Eye (tissue), 1 donor: ENCODE results near the gene KRT16.
"Not testable (repeated sequence)": the region's sequence is repeated elsewhere in the genome, so short reads cannot be mapped to it uniquely, and the experiment has no call there.

ENCODE experiments used
- DNase-seq: peaks from one replicate; pipeline ENCODE4 v3.0.0-alpha.2; 2015

KRT16 gene

DNA sequence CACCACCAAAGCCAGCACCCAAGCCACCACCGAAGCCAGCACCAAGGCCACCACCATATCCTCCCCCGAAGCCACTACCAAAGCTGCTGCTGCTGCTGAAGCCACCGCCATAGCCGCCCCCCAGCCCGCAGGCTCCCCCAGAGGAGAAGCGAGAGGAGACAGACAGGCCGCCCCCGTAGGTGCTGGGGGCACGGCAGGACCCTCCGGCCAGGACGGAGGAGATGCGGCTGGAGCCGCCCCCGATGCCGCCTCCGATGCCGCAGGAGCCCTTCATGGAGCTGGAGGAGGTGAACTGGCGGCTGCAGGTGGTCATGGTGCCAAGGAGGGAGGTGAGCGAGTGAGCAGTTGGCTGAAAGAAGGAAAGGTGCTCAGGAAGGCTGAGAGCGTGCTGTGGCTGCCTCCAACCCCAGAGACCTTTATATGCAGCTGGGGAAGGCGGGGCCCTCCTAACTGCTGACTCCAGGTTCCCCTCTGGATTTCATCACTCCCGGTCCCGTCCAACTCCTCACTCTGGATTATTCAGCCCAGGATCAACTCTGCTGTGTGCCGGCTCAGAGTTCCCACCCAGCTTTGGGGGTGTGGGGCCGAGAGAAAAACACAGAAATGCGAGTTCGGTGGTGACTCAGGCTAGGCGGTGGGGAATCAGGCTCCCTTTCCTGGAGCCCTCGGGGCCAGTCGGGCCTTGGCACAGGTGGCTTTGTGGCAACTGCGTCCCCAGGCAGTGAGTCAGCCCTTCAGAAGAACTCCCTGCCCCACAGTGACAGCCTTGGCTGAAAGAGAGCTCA, at the start of gene KRT16:
Gene KRT16, minus strand, starts transcription at position 392 of the 785 bp plus-strand sequence. Its CDS starts 79 bp downstream, at position 313.
- DNase-seq: not testable (repeated sequence)

DNA sequence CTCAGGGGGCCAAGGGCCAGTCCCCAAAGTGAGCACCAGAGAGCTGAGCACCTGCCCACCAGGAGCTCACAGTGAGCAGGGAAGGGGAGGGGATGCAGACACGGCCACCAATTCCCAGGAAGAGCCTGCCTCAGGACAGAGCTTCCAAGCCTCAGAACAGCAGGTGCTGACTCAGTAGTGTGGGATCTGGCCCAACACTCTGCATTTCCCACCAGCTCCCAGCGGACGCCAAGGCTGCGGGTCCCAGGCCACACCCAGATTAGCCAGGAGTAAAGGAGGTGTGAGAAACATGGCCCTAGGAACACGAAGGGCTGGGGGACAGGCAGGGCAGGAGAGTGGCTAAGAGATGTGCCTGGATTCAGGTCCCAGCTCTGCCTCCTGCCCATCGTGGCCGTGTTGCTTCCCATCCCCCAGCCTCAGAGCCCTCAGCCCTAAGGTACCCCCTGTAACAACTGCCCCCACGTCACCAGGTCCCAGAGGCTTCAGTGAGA, 47.7 kb upstream of the KRT16 start:
- no peak for DNase-seq

DNA sequence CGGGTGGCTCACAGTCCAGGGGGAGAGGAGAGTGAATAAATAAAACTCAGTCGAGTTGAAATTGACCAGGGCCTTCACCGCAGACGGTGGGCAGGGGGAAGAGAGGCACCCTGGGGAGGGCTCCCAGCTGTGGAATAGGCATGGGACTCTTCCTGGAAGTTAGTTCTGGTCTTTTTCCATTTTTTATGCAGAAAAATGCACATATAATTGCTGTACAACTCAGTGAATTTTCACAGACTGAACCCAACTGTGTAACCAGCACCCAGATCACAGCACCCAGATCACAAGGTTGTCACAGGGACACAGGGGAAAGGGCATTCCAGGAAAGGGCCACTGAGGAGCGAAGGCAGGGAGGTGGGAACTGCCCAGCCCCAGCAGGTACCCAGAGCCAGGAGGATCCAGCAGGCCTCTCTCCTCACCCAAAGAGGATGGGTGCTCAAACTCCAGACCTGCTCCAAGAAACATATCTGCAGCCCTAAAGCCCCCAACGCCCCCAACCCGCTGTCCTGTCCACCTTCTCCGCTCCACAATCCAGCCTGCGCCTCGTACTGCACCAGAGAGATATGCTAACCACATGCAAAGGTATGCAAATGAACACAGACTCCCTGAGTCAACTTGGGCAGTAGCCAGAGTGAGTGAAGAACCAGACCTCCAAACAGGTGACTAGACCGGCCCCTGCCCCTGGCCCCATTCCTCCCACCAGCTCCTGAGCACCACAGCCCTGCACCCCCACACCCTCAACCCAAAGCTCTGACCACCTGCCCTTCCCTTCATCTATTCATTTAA, 47.1 kb upstream of the KRT16 start:
- DNase-seq: no peak

DNA sequence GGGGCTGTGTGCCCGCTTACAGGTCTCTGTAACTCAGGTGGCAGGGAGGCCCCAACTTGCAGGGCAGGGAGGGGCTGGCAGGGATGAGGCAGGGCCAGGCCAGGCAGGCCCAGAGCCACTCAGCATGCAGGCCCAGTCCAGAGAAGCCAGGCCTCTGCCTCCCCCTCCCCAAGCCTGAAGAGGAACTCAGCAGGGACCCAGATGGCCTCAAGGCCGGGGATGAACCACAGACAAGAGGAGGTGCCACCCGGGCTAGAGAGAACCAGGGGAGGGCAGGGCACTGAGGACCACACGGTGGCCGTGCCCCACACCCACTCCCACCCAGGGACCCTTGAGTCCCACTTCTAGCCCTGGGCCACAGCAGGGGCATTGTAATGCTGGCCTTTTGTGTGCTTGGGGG, 46.3 kb upstream of the KRT16 start:
- DNase-seq: no peak

DNA sequence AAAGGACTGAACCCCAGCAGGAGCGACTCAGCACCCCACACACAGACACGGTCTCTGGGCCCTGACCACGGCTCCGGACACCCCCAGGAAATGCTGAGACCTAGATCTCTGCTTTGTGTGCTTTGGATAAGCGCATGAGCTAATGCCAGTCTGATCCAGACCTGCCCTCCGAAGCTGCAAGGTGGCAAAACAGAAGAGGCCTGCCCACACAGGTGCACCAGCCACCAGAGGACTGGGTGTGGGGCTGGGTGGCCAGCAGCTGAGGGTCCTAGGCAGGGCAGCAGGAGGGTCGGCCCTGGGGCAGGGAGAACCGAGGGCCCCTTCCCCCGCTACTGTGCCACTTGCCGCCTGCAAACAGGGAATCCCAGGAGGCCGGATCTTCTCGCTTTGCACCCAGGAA, 45.4 kb upstream of the KRT16 start:
- no peak for DNase-seq

DNA sequence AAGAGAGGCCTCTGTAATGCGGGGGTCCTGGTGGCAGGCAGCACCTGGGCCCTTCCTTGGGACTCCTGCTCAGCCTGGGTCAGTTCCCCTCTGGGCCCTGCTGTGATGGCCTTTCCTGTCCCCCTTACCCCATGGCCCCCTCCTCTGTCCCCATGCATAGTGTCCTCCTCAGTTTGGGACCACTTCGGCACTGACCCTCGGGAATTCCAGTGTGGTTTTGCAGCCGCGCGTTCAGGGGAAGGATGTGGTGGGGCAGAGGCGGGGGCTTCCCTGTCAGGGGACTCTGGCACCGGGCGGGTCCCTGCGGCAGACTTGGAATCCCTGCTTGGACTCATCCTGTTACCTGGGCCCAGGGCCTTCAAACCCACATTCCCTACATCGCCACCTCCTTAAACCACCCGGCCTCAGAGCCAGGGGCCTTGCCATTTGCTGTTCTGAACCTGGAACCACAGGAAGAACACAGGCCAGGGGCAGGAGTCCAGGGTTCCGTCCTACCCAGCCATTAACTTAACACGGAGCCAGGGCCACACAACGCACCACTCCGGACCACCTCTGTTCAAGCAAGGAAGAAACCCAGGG, 44.7 kb upstream of the KRT16 start:
- DNase-seq: no peak

DNA sequence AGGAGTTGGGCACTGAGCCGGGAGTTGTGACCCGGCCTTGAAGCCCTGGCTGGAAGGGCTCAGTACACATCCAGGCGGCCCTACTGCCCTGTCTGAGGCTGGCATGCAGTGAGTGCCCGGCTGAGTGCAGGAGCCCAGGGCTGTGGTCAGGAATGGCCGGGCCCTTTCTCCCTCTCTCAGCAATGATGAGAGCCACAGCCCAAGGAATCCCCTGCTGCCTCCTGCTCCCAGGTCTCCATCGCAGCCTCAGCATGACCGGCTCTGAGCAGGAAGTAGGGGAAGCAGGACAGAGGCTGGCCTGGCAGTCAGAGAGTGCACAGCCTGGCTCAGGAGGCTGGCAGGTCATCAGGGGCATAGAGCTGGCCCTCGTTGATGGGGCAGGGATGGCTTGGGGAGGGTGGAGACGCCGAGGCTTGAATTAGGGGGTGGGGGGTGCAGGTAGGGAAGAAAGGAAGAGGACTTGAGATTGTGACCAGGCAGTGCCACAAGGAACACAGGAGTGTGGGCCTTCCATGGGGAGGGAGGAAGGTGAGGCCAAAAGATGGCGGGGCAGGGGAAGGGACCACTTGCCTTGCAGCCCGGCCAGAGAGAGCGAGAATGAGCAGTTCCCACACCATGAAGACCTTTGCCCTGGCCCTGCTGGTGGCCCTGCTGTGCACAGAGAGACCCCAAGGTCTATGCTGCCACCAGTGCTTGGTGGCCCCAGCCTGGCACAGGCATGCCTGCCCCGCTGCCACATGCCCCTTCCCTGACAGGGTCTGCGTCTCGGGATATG, 43.9 kb upstream of the KRT16 start:
- DNase-seq: no peak

DNA sequence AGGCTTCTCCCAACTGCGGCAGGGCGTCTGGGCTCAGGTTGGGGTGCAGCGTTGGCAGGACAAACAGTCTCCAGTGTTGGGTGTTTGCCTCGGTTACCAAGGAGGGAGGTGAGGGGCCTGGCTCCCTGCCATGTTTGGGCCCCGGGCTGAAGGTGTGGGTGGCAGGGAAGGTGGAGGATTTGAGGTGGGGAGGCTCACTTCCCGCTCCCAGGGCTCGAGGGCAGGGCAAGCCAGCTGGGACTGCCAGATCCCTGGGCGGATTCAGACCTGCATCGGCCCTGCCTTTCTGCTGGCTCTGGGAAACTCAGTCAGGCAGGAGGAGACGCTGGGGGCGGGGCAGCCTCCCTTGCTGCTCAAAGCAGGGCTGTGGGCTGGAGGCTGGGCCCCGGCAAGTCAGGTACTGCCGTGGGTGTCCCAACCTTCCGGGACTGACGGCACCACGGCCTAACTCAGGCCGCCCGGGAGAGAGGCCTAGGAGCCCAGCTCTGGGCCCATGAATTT, 43.1 kb upstream of the KRT16 start:
- DNase-seq: peak; percentile 80

DNA sequence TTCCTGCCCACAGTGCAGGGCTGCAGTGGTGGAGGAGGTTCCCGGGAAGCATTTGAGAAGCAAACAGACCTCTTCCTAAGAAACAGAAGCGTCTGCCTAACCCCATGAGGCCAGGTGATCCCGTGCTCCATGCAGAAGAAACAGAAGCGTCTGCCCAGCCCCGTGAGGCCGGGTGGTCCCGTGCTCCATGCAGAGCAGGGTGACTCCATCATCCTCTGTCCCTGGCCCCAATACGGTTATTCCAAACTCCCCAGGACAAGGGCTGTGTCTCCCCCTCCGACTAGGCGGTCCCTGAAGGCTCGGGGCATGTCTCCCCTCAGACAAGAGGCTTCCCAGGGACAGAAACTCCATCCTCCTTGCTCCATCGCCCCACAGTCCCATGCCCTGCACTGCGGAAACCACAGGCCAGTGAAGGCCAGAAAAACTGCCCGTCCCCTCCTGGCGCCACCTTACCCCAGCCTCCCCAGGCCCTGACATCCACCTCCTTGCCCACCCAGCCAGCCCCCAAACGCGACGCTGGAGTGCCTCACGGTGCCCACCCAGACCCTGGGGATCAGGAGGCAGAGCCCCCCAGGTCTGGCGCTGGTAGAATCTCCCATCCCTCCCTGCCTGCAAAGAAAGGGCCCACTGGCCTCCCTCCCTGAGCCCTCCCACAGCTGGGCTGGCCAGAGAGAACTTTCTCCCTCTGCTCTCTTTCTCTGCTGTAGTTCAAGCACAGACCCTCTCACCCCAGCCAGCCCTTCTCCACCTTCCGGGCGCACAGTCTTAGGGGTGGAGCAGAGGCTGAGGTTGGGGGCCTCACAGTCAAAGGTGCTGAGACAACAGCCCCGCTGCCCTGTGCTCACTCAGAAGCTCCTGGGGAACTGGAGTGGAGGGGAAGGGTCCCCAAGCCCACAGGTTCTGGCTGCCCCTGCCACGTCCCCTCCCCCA, 42.4 kb upstream of the KRT16 start:
- DNase-seq: no peak

DNA sequence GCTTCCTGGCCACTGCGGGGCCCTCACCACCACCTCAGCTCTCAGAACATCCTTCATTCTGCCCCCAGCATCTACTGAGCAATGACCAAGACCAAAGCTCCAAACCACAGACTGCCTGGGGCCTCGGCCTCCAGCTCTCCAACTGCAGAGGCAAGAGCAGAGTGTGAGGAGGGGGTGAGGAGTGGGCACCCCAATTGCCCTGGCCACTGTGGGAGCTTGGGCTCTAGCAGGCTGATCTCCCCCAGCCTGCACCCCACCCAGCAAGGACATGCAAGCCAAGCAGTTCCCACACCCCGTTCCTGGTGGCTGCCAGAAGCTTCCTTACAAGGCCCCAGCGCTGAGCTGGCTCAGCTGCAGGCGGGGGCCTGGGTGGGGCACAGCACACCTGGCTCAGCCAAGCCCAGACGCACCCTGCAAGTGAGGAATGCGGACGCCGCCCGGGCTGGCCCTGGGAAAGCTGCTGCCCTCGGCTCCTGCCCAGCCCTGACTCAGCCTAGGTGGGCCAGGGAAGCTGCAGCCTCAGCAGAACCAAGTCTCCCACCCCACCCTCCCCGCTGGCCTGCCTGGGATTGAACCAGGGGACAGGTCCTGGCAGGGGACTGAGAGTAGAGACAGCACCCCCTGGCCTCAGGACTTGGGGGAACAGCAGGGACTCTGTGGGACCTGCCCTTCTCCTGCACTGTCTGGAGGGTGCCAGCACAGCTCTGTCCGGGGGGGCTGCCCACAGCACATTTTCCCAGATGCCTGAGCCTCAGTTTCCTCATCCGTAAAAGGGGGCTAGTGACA, 41.5 kb upstream of the KRT16 start:
- peak; percentile 50 for DNase-seq

DNA sequence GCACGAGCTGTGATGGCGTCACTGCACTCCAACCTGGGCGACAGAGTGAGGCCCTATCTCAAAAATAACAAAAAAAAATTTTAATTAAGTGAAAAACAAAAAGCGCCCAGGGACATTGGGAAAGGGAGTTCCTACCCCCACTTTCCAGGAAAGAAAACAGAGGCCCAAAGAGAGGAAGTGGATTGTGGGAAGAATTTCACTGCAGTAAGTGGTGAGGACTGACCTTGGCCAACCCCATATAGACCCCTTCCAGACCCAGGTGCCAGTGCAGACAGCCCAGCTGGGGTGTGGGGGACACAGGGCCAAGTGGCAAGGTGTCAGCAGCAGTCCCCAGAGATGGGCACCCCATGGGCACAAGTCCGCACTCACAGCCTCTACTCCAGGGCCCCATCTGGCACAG, 40.9 kb upstream of the KRT16 start:
- DNase-seq: no peak

DNA sequence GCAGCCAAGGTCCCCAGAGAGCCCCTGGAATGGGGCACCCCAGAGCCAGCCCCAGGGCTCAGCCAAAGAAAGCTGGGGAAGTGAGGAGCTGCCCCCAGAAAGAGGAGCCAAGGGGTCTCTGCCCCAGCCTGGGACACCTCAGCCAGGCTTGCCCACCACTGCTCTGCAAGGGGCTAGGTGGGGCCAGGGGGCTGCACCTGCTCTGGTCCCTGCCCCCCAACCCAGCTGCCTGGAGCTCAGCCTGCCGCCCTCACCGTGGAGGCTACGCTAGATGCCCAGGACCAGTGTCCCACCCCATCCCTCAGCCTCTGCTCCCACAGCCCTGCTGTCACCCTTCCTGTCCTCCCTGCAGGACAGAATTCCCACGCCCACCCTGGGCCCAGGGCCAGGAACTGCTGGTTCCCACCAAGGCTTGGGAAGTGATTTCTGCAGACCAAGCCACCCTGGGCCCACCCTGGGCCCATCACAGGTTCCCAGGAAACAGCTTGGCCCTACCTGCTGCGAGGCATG, 39.9 kb upstream of the KRT16 start:
- no peak for DNase-seq

DNA sequence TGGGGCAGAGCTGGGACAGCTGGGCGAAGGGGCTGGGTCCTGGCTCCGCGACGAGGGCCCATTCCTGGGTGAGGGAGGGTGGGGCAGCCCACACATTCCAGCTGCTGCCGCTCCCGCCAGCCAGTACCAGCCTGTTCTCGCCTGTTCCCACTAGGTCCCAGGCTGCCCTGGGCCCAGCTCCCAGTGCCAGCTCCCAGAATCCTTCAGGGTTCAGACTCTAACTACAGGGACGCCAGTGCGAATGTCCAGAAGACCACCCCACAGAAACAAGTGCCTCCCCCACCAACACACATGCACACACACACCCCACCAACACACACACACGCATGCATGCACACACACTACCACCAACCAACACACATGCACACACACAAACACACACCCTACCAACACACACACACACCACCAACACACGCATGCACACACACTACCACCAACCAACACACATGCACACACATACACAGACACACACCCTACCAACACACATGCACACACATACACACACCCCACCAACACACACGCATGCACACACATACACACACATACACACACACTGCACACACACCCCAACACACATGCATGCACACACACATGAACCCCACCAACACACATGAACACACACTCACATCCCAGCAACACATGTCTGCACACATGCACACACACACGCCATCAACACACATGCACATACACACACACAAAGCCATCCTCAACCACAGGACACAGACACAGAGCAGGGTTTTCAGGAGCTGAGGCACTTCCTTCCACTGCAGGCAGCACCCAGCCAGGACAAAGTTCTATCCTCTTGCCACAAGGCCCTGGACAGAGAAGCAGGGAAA, 39.3 kb upstream of the KRT16 start:
- DNase-seq: no peak

DNA sequence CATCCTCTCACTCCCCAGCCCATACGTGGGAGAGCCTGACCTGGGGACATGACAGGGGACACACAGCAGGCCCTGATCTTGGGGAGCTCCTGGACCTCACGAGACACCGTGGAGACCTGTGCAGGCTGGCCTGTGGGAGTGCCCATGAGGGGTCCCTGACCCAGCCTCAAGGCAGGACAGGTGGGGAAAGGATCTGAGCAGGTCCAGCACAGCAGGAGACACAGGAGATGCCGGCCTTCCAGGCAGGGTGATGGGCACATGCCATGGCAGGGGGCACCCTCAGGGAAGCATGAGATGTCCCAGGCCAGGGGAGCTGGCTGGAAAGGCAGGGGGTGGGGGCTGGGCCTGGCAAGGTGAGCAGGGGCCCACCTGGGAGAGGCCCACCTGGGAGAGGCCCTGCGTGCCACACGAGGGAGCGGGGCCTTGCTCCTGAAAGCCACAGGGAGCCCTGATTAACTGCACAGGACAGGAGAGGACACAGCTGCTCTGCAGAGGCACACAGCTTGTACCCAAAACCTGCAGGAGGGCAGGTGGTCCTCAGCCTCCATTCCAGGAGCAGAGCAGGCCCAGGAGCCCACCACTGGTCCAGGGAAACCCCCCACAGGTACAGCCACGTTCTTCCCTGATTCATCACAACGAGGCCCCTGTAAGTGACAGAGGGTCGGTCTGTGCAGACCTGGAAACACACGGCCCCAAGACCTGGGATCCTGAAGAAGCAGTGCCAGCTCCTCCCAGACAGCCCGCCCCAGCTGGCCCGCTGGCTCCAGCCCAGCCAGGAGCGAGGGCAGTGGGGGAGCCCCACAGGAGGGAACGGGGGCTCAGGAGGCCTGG, 38.4 kb upstream of the KRT16 start:
- DNase-seq: peak; percentile 64

DNA sequence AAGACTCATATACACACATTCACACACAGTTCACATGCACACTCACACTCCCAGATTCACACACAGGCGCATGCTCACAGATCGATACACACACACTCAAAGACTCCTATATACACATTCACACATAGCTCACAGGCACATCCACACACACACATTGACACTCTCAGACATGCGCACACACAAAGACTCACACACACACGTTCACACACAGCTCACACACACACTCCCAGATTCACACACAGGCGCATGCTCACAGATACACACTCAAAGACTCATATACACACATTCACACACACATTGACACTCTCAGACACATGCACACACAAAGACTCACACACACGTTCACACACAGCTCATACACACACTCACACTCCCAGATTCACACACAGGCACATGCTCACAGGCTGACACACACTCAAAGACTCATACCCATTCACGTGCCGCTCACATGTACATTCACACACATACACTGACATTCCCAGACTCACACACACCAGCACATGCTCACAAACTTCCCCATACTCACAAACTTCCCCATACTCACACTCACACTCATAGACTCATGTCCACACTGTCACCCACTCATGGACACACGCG, 37.5 kb upstream of the KRT16 start:
- DNase-seq: no peak

DNA sequence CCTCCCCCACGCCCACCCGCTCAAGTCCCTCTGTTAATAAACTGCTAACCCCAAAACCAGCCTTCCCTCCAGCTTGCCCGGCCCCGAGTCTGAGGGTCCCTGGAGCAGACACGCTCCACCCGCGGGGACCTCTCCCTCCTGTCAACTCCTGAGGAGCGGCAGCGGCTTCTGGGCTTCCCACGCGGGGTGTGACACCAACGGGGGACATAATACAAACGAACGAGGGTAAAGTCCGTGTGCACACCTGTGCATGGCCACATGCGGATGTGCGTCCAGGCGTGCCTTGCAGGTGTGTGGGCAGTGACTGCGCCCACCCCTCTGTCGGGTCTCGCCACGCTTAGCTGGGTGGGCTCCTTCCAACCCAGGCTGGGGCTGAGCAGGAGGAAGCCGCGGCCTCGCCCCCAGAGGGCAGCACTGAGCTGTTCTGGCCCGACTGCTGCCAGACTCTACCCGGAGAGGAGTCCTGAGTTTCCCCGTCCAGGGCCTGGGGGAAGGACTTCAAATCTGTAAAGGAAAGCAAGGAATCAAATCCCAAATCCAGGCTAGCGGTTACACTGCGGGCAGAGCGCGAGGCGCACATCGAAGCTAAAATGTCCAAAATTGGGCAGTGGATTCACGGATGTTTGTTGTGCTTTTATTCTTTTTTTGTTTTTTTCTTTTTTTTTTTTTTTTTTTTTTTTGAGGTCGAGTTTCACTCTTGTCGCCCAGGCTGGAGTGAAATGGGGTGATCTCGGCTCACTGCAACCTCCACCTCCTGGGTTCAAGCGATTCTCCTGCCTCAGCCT, 36.0 kb upstream of the KRT16 start:
- DNase-seq: peak; percentile 94

DNA sequence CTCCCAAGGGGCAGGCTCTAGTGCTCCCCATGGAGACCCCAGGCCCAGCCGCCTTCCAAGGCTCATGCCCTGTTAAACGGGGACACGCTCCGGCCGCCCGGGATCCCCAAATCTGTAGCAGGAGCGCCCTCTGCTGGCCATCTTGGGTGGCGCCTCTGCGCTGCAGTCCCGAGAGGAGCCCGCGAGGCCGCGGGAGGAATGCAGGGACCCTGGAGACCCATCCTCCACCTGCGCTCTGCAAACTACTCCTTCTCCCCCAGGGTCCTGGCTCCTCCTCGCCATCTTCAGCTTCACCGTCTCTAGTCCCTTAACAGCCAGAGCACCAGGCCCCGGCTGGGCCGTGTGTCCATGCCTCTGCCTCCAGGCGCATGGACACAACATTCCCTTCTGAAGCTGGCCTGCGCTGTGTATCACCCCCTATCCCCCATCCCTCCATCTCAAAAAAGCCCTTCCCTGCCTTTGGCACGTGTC, 35.4 kb upstream of the KRT16 start:
- peak; percentile 96 for DNase-seq
